ENCODE measurements around the gene MTR. TPM values are rescaled to one million over a fixed set of nuclear protein-coding genes. Genes with fewer than 3 reads are reported as not detected.

The MTR gene
- total and polyA plus RNA-seq, 12 donors, result 5.2 to 100 (median 65.4) TPM

- no peak for ATAC-seq
- no peak overlapping the region for H3K27ac ChIP-seq
- peaks cover 0 to 39% (median 13%) of the 10 kb centered on the region in 11 donors for H3K9me3 ChIP-seq
- peaks cover 0 to 25% (median 0%) of the 10 kb centered on the region in 9 donors for H3K36me3 ChIP-seq
- no peaks in the 10 kb centered on the region for H3K27me3 ChIP-seq
- intact Hi-C loops (cut with DNase I), result no loop called here
- H3K4me1 ChIP-seq, result peaks cover 0 to 13% (median 0%) of the 10 kb centered on the region in 9 donors
- TF ChIP-seq CTCF (IDR thresholded peaks at IDR 0.05), result no peak
- 35 to 38% methylated on average over 2 of the region's 2 CpGs for WGBS, 2 donors
- DNase-seq, result no peak
- no peak overlapping the region for H3K4me3 ChIP-seq
These were observed 118.4 kb downstream of the MTR start for GRCh38 chr1:236913371-236914037.

GRCh38 chr1:236914375-236914774 is 119.3 kb downstream of the MTR start:
- Histone ChIP-seq H3K36me3 (peaks cover 0 to 31% (median 0%) of the 10 kb centered on the region in 9 donors), H3K27me3 (no peaks in the 10 kb centered on the region), H3K4me1 (peaks cover 0 to 13% (median 0%) of the 10 kb centered on the region in 9 donors), H3K4me3 (no peak overlapping the region), H3K27ac (no peak overlapping the region), H3K9me3 (peaks cover 0 to 30% (median 13%) of the 10 kb centered on the region in 11 donors)
- no peak for ATAC-seq
- 78 to 85% methylated on average over 2 of the region's 2 CpGs for WGBS, 2 donors
- intact Hi-C loops (cut with DNase I), result no loop called here
- DNase-seq, result no peak
- TF ChIP-seq CTCF (IDR thresholded peaks at IDR 0.05), result no peak

- Histone ChIP-seq H3K4me3 (no peak overlapping the region), H3K9me3 (peaks cover 0 to 28% (median 13%) of the 10 kb centered on the region in 11 donors), H3K27me3 (no peaks in the 10 kb centered on the region), H3K36me3 (peaks cover 0 to 31% (median 0%) of the 10 kb centered on the region in 9 donors), H3K4me1 (peaks cover 0 to 13% (median 0%) of the 10 kb centered on the region in 9 donors), H3K27ac (no peak overlapping the region)
- 91 to 98% methylated on average over 5 of the region's 5 CpGs for WGBS, 2 donors
- intact Hi-C loops (cut with DNase I), result no loop called here
- DNase-seq (no peak), ATAC-seq (no peak)
- TF ChIP-seq CTCF (IDR thresholded peaks at IDR 0.05), result no peak
These were observed 121.2 kb downstream of the MTR start for GRCh38 chr1:236916131-236916800.

GRCh38 chr1:236917448-236917847 is 122.4 kb downstream of the MTR start:
- no peak for ATAC-seq

More at GRCh38 chr1:236917448-236917847, 122.4 kb downstream of the MTR start:
- no peaks in the 10 kb centered on the region for H3K27me3 ChIP-seq
- peaks cover 0 to 31% (median 0%) of the 10 kb centered on the region in 9 donors for H3K36me3 ChIP-seq
- peaks cover 0 to 28% (median 13%) of the 10 kb centered on the region in 11 donors for H3K9me3 ChIP-seq
- TF ChIP-seq CTCF (IDR thresholded peaks at IDR 0.05), result no peak
- WGBS, 2 donors, result 94 to 98% methylated on average over 1 of the region's 1 CpG
- no peak for DNase-seq
- peaks cover 0 to 18% (median 0%) of the 10 kb centered on the region in 9 donors for H3K4me1 ChIP-seq
- intact Hi-C loops (cut with DNase I), result no loop called here
- no peak overlapping the region for H3K4me3 ChIP-seq
- no peak overlapping the region for H3K27ac ChIP-seq

Measured in heart right ventricle (tissue), 16 donors.